SK-N-MC (cell line): ENCODE results near the gene SULT2B1.
A peak's percentile ranks its signal among the peaks of the same experiment; 100 is the strongest.

Experiments used
- DNase-seq: peaks from one replicate; pipeline ENCODE4 v3.0.0-alpha.2; 2011; ENCODE audit warnings: low read depth, low spot score
- H3K27ac ChIP-seq: fragments of 200-600 bp; sonication (generic); 2 replicates; pipeline ENCODE4 v1.5.1; 2016; ENCODE audit warnings: mixed run types
- H3K36me3 ChIP-seq: fragments of 200-600 bp; sonication (generic); 2 replicates; pipeline ENCODE4 v1.6.1; 2017; ENCODE audit warnings: antibody characterized with exemption, low read length, mixed read lengths; ENCODE audit not compliant: insufficient read depth
- H3K4me3 ChIP-seq: fragments of 200-600 bp; sonication (generic); 2 replicates; pipeline ENCODE4 v1.5.1; 2016
- H3K9ac ChIP-seq: fragments of 200-600 bp; sonication (generic); 2 replicates; pipeline ENCODE4 v1.8.0; 2017; ENCODE audit warnings: mixed run types, mixed read lengths; ENCODE audit not compliant: insufficient read length
- H3K9me3 ChIP-seq: fragments of 200-600 bp; sonication (generic); 2 replicates; pipeline ENCODE4 v1.6.1; 2017; ENCODE audit warnings: low read depth, mild to moderate bottlenecking, antibody characterized with exemption, low read length, moderate library complexity, mixed read lengths
- EZH2 ChIP-seq: fragments of 200-600 bp; sonication (generic); IDR thresholded peaks from one replicate; pipeline ENCODE4 v1.6.1; 2017; ENCODE audit warnings: antibody characterized with exemption
- FOXP2 ChIP-seq: optimal IDR thresholded peaks from 2 replicates; pipeline ENCODE3; 2011; ENCODE audit warnings: mild to moderate bottlenecking, moderate library complexity; ENCODE audit not compliant: insufficient read depth; ENCODE audit errors: extremely low read length, control extremely low read depth
- POLR2AphosphoS5 ChIP-seq: IDR thresholded peaks from 2 replicates; pipeline ENCODE4 v1.6.1; 2012; ENCODE audit warnings: mild to moderate bottlenecking, low read depth, low read length, borderline replicate concordance

Gene SULT2B1

DNA sequence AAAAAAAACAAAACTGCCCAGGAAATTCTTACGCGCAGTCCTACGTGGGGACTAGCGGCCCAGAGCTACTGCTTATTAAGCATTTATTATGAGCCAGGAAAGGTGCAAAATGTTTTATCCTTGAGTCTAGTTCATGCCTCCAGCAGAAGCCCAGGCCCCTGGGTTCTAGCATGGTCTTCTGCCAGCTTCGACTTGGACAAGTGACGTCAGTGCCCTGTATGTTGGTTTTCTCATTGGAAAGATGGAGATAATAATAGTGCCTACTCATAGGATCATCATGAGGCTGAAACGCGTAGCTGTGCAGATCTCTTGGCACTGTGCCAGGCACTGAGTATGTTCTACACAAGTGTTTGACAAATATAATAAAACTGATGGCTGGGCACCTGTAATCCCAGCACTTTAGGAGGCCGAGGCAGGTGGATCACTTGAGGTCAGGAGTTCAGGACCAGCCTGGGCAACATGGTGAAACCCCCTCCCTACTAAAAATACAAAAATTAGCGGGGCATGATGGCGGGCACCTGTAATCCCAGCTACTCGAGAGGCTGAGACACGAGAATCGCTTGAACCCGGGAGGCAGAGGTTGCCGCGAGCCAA, 12.4 kb upstream of the SULT2B1 start:
- H3K9me3 ChIP-seq: no peaks in the 10 kb centered on the region
- H3K4me3 ChIP-seq: no peak overlapping the region
- DNase-seq: peak; percentile 44
- H3K36me3 ChIP-seq: no peaks in the 10 kb centered on the region
- H3K27ac ChIP-seq: no peak overlapping the region
- no peak overlapping the region for H3K9ac ChIP-seq
- TF ChIP-seq POLR2AphosphoS5: no peak
- no peak for TF ChIP-seq EZH2
- TF ChIP-seq FOXP2: no peak

DNA sequence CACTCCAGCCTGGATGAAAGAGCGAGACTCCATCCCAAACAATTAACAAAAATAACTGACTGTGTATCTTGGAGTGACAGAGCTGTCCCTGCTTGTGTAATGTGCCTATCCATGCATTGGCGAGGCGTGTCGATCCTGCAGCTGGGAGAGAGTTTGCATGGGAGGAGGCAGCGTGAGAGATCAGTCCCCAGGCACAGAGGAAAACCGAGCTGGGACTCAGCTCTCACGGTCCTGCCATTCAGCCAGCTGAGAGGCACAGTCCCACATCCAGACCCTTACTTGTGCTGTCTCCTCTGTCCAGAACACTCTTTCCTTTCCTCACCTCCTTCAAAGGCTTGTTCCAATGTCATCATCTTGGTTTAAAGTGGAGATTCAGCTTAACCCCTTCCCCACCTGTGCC, 11.9 kb upstream of the SULT2B1 start:
- Histone ChIP-seq H3K36me3 (no peaks in the 10 kb centered on the region), H3K9ac (no peak overlapping the region), H3K9me3 (no peaks in the 10 kb centered on the region), H3K27ac (no peak overlapping the region), H3K4me3 (no peak overlapping the region)
- TF ChIP-seq POLR2AphosphoS5 (no peak), EZH2 (no peak), FOXP2 (no peak)
- no peak for DNase-seq

DNA sequence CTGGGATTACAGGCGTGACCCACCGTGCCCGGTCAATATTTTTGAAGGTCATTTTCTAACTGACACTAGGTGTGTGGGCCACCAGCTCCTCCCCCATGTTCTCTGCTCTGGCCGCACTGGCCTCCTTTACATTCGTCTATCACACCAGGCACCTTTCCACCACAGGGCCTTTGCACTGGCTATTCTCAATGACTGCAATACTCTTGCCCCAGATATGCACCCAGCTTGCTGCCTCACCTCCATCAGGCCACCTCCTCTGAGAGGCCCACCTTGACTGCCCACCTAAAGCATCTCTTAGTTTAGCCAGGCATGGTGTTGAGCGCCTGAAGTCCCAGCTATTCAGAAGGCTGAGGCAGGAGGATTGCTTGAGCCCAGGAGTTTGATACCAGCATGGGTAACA, 10.2 kb upstream of the SULT2B1 start:
- no peak for DNase-seq
- H3K9ac ChIP-seq: no peak overlapping the region
- H3K4me3 ChIP-seq: no peak overlapping the region
- H3K27ac ChIP-seq: no peak overlapping the region
- no peaks in the 10 kb centered on the region for H3K36me3 ChIP-seq
- TF ChIP-seq EZH2 (no peak), FOXP2 (no peak), POLR2AphosphoS5 (no peak)
- no peaks in the 10 kb centered on the region for H3K9me3 ChIP-seq

DNA sequence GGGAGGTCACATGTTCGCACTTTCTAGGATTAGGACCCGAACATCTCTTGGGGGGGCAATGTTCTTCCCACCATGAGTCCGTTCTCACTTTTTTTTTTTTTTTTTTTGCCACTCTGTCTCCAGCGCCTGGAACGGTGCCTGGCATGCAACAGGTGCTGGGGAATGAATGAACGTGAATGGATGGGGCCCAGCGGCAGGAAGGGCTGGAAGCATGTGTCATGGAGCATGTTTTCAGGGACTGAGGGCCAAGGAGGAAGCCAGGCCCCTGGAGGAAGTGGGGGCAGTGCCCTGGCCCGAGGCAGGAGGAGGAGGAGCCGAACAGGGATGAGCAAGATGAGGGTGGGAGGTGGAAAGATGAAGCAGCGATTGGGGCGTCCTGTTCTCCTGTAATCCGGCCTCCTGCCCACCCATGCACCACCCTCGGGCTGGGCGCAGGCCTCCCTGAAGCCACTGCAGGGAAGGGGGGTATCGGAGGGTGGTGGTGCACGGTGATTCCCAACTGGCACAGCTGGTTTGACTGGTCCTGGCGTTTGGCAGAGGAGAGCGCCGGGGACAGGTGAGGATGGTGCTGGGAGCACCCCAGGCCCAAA, 8.8 kb upstream of the SULT2B1 start:
- H3K36me3 ChIP-seq: no peaks in the 10 kb centered on the region
- no peaks in the 10 kb centered on the region for H3K9me3 ChIP-seq
- no peak overlapping the region for H3K9ac ChIP-seq
- TF ChIP-seq POLR2AphosphoS5: no peak
- TF ChIP-seq EZH2: no peak
- no peak for TF ChIP-seq FOXP2
- H3K4me3 ChIP-seq: no peak overlapping the region
- no peak for DNase-seq
- H3K27ac ChIP-seq: no peak overlapping the region

DNA sequence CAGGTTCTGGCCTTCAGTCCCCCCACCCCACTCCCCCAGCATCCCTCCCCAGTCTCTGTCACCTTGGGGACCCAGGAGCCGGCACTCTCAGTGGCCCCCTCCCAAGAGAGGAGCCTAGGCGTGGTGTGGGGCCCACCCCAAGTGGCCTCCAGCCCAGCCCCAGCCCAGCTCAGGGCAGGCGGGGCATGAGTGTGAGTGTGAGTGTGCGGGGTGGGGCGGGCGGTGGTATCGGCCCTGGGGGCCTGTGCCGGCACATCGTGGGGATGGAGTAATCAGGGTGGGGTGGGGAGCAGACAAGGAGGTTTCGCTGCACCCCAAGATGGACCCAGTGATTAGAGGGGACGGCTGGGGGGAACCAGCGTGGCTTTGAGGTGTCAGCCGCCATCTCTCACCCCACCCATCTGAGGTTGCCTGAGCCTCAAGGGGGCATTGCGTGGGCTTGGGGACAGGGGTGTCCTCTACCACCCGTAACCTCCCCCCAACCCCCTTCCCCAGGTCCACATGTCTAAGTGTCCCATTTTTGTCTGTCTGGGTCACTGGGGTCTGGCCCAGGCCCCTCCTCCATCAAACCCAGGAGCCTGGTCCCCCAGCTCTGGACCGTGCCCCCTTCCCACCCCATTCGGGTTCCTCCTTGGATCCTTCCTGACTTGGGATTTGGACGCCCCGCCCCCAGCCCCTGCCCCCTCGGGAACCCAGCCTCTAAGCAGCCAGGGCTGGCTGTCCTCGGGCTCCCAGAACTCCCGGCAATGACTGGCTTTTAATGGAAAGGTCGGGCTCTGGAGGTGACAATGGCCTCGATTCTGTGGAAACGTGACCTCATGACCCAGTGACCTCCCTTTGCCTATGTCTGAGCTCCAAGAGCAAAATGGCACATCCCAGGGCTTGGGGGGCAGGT, 6.9 kb upstream of the SULT2B1 start:
- no peak overlapping the region for H3K4me3 ChIP-seq
- no peak for DNase-seq
- no peaks in the 10 kb centered on the region for H3K9me3 ChIP-seq
- H3K9ac ChIP-seq: no peak overlapping the region
- no peaks in the 10 kb centered on the region for H3K36me3 ChIP-seq
- no peak overlapping the region for H3K27ac ChIP-seq
- no peak for TF ChIP-seq POLR2AphosphoS5
- TF ChIP-seq FOXP2: no peak
- no peak for TF ChIP-seq EZH2

DNA sequence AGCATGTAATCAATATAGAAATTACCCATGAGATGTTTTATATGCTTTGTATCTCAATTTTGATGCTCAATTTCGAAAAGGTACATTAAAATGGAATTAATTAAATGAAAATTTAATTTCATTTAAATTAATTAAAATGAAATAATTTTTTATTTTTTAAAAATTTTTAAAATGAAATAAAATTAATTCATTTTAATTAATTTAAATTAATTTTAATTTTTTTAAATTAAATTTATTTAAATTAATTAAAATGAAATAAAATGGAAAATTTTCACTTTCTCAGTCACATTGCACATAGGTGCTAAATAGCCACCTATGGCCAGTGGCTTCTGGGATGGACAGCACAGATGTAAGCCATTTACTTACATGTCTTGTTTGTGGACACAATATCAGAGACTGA, 4.2 kb upstream of the SULT2B1 start:
- H3K27ac ChIP-seq: no peak overlapping the region
- H3K9ac ChIP-seq: no peak overlapping the region
- TF ChIP-seq POLR2AphosphoS5 (no peak), EZH2 (no peak), FOXP2 (no peak)

GRCh38 chr19:48548253-48548911, 3.6 kb upstream of the SULT2B1 start:
- Histone ChIP-seq H3K4me3 (no peak overlapping the region), H3K9ac (no peak overlapping the region), H3K36me3 (no peaks in the 10 kb centered on the region), H3K9me3 (no peaks in the 10 kb centered on the region), H3K27ac (no peak overlapping the region)
- no peak for DNase-seq
- no peak for TF ChIP-seq POLR2AphosphoS5
- no peak for TF ChIP-seq EZH2
- no peak for TF ChIP-seq FOXP2

More for the DNA sequence above, 4.2 kb upstream of the SULT2B1 start:
- DNase-seq: no peak
- Histone ChIP-seq H3K36me3 (no peaks in the 10 kb centered on the region), H3K4me3 (no peak overlapping the region), H3K9me3 (no peaks in the 10 kb centered on the region)

- Histone ChIP-seq H3K36me3 (no peaks in the 10 kb centered on the region), H3K9me3 (no peaks in the 10 kb centered on the region), H3K9ac (no peak overlapping the region), H3K27ac (no peak overlapping the region), H3K4me3 (no peak overlapping the region)
- no peak for DNase-seq
- TF ChIP-seq FOXP2: no peak
- no peak for TF ChIP-seq POLR2AphosphoS5
- no peak for TF ChIP-seq EZH2
Measured at GRCh38 chr19:48549380-48549779, 2.6 kb upstream of the SULT2B1 start.
